DOHH2 (cell line): ENCODE measurements around the gene ERN1.
A peak's percentile ranks its signal among the peaks of the same experiment; 100 is the strongest.

ENCODE experiments used
- H3F3A ChIP-seq: fragments of 200-600 bp; sonication (generic), shearing (Covaris generic); 2 replicates; pipeline ENCODE4 v1.6.0; 2016; ENCODE audit warnings: antibody characterized with exemption, mild to moderate bottlenecking; ENCODE audit not compliant: control insufficient read depth, insufficient read depth
- H3K27ac ChIP-seq: fragments of 200-600 bp; sonication (generic); 2 replicates; pipeline ENCODE4 v1.5.1; 2014; ENCODE audit warnings: low read depth, mild to moderate bottlenecking, low read length, moderate library complexity
- H3K27me3 ChIP-seq: fragments of 200-600 bp; sonication (generic); 2 replicates; pipeline ENCODE4 v1.6.1; 2014; ENCODE audit warnings: mild to moderate bottlenecking, low read length, mixed read lengths; ENCODE audit not compliant: control insufficient read depth
- H3K36me3 ChIP-seq: fragments of 200-600 bp; sonication (generic); 2 replicates; pipeline ENCODE4 v1.6.1; 2014; ENCODE audit warnings: mild to moderate bottlenecking, low read length, moderate library complexity, mixed read lengths; ENCODE audit not compliant: control insufficient read depth
- H3K4me1 ChIP-seq: fragments of 200-600 bp; sonication (generic); 2 replicates; pipeline ENCODE4 v1.6.1; 2014; ENCODE audit warnings: mild to moderate bottlenecking, low read length, mixed read lengths; ENCODE audit not compliant: control insufficient read depth
- H3K4me2 ChIP-seq: fragments of 200-600 bp; sonication (generic); 2 replicates; pipeline ENCODE4 v1.6.0; 2014; ENCODE audit warnings: mild to moderate bottlenecking, low read length, moderate library complexity
- H3K4me3 ChIP-seq: fragments of 200-600 bp; sonication (generic); 2 replicates; pipeline ENCODE4 v1.5.1; 2014; ENCODE audit warnings: mild to moderate bottlenecking, low read length, mixed read lengths
- H3K79me2 ChIP-seq: fragments of 200-600 bp; sonication (generic); 2 replicates; pipeline ENCODE4 v1.6.1; 2014; ENCODE audit warnings: mild to moderate bottlenecking, low read length, mixed read lengths; ENCODE audit not compliant: control insufficient read depth
- H3K9me2 ChIP-seq: fragments of 200-600 bp; sonication (generic); replicated peaks from 2 replicates; pipeline ENCODE4 v1.6.1; 2014; ENCODE audit warnings: mild to moderate bottlenecking, low read length, mixed read lengths; ENCODE audit not compliant: control insufficient read depth
- H3K9me3 ChIP-seq: fragments of 200-600 bp; sonication (generic); 2 replicates; pipeline ENCODE4 v1.6.1; 2014; ENCODE audit warnings: antibody characterized with exemption, low read length, mixed read lengths; ENCODE audit not compliant: control insufficient read depth, insufficient read depth
- H4K20me1 ChIP-seq: fragments of 200-600 bp; sonication (generic); 2 replicates; pipeline ENCODE4 v1.6.0; 2014; ENCODE audit warnings: low read depth, mild to moderate bottlenecking, antibody characterized with exemption, low read length, moderate library complexity; ENCODE audit not compliant: control insufficient read depth, insufficient read depth
- EZH2phosphoT487 ChIP-seq: fragments of 200-600 bp; sonication (generic); IDR thresholded peaks from 2 replicates; pipeline ENCODE4 v1.6.1; 2017; ENCODE audit warnings: borderline replicate concordance, mild to moderate bottlenecking, antibody characterized with exemption, low read length, moderate library complexity, mixed read lengths
- TF ChIP-seq, protein P1 (sequence below): fragments of 200-600 bp; sonication (generic); IDR thresholded peaks from one replicate; pipeline ENCODE4 v1.5.1; 2014; ENCODE audit warnings: antibody characterized with exemption, mild to moderate bottlenecking, low read depth, low read length; ENCODE audit not compliant: poor library complexity, severe bottlenecking

The ERN1 gene

DNA sequence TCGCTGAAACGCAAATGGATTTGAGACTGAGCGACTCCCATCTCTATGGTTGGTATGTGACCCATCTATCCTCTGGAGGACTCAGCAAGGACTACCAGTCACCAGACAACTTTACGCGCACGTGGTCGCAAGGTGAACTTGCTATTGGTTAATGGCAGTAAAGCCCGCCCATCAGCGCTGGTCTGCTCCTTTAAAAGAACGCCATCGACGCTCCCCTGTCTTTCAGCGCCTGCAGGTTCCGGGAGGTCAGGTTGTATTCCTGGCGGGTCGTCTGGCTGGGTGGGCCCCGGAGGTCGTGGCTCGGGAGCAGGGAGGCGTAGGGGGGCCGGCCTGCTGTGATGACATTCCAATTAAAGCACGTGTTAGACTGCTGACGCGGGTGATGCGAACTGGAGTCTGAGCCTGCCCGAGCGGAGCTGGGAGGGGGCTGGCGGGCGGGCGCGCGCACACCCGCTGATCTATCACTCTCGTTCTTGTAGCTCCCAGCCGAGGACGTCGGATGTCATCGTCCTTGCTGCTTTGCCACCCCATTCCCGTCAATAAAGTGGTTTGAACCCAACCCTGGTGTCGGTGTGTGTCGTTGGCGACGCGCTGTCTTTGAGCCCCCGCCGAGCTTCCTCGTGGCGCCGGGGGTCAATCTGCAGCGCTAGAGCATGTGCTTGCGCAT is 15.9 kb upstream of the ERN1 start:
- no peak for TF ChIP-seq EZH2phosphoT487
- TF ChIP-seq, protein P1, sequence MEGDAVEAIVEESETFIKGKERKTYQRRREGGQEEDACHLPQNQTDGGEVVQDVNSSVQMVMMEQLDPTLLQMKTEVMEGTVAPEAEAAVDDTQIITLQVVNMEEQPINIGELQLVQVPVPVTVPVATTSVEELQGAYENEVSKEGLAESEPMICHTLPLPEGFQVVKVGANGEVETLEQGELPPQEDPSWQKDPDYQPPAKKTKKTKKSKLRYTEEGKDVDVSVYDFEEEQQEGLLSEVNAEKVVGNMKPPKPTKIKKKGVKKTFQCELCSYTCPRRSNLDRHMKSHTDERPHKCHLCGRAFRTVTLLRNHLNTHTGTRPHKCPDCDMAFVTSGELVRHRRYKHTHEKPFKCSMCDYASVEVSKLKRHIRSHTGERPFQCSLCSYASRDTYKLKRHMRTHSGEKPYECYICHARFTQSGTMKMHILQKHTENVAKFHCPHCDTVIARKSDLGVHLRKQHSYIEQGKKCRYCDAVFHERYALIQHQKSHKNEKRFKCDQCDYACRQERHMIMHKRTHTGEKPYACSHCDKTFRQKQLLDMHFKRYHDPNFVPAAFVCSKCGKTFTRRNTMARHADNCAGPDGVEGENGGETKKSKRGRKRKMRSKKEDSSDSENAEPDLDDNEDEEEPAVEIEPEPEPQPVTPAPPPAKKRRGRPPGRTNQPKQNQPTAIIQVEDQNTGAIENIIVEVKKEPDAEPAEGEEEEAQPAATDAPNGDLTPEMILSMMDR: no peak
- Histone ChIP-seq H3K27ac (peak overlapping the region; percentile 90), H3K9me3 (no peaks in the 10 kb centered on the region), H3K36me3 (peaks cover 30% of the 10 kb centered on the region), H3K27me3 (no peaks in the 10 kb centered on the region), H3K9me2 (no peaks in the 10 kb centered on the region), H3K4me2 (peak overlapping the region; percentile 92), H3F3A (peaks cover 44% of the 10 kb centered on the region), H3K4me3 (peak overlapping the region; percentile 90), H4K20me1 (no peaks in the 10 kb centered on the region), H3K4me1 (peaks cover 21% of the 10 kb centered on the region), H3K79me2 (peaks cover 14% of the 10 kb centered on the region)

DNA sequence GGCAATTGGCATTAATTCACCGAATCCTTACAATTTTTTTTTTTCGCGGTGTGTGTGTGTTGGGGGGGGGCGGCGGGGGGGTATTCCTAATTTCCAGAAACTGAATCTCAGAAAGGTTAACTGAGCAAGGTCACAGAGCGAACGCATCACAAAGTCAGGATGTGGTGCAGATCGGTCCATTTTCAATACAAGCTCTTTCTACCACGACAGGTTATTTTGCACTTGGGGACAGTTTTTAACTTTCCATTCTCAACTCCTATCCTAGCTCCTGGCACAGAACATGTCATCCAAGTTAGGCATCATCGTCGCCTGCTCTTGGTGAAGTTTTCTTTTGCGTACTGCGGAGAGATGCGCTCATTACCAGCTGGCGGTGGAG is 15.4 kb upstream of the ERN1 start:
- Histone ChIP-seq H3K4me2 (peak overlapping the region; percentile 92), H3K36me3 (peaks cover 29% of the 10 kb centered on the region), H3K9me3 (no peaks in the 10 kb centered on the region), H3F3A (peaks cover 40% of the 10 kb centered on the region), H3K27me3 (no peaks in the 10 kb centered on the region), H3K9me2 (no peaks in the 10 kb centered on the region), H3K4me1 (peaks cover 21% of the 10 kb centered on the region), H3K4me3 (peak overlapping the region; percentile 90), H3K27ac (peak overlapping the region; percentile 90), H4K20me1 (no peaks in the 10 kb centered on the region), H3K79me2 (peaks cover 14% of the 10 kb centered on the region)
- TF ChIP-seq EZH2phosphoT487: no peak
- TF ChIP-seq, protein P1: no peak

- no peaks in the 10 kb centered on the region for H3K79me2 ChIP-seq
- no peak overlapping the region for H3K4me3 ChIP-seq
- H3K27ac ChIP-seq: no peak overlapping the region
- H3K9me2 ChIP-seq: no peaks in the 10 kb centered on the region
- no peaks in the 10 kb centered on the region for H4K20me1 ChIP-seq
- no peaks in the 10 kb centered on the region for H3K36me3 ChIP-seq
- no peaks in the 10 kb centered on the region for H3K9me3 ChIP-seq
- no peaks in the 10 kb centered on the region for H3K27me3 ChIP-seq
- H3F3A ChIP-seq: no peaks in the 10 kb centered on the region
- no peak overlapping the region for H3K4me2 ChIP-seq
- H3K4me1 ChIP-seq: peaks cover 2% of the 10 kb centered on the region
- no peak for TF ChIP-seq EZH2phosphoT487
Measured at GRCh38 chr17:64139542-64139941, 9.6 kb upstream of the ERN1 start.

GRCh38 chr17:64138441-64138840 is 8.5 kb upstream of the ERN1 start:
- Histone ChIP-seq H3K4me1 (no peaks in the 10 kb centered on the region), H3K79me2 (no peaks in the 10 kb centered on the region), H3K27me3 (no peaks in the 10 kb centered on the region), H4K20me1 (no peaks in the 10 kb centered on the region), H3K9me3 (no peaks in the 10 kb centered on the region), H3K4me2 (no peak overlapping the region), H3F3A (no peaks in the 10 kb centered on the region), H3K27ac (no peak overlapping the region), H3K36me3 (no peaks in the 10 kb centered on the region), H3K4me3 (no peak overlapping the region), H3K9me2 (no peaks in the 10 kb centered on the region)
- no peak for TF ChIP-seq EZH2phosphoT487
- TF ChIP-seq, protein P1: no peak
